DMS 273 treated with DMSO at 0.1 percent for 48 hours (cell line): ENCODE data around the gene ATG2A.
"Not testable (repeated sequence)": the region's sequence is repeated elsewhere in the genome, so short reads cannot be mapped to it uniquely, and the experiment has no call there.

Experiments used
- DNase-seq: peaks from one replicate; lab custom pipeline; 2025; lab: John Stamatoyannopoulos, UW

ATG2A gene

DNA sequence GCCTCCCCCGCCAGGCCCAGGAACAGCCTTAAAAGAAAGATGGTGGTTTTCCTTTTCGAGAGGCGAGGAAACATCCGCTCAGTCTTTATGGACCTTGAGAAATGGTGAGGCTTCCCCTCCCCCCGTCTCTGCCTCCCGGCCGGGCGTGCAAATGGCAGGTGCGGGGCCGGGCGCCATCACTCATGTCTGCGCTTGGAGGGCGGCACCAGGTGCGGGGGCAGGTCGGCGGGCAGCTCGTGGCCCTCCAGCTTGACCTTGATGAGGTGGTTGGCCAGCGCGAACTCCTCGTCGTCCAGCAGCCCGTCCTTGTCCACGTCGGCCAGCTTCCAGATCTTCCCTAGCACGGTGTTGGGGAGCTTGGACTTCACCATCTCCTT lies 62.9 kb downstream of the ATG2A start:
- DNase-seq = no peak

DNA sequence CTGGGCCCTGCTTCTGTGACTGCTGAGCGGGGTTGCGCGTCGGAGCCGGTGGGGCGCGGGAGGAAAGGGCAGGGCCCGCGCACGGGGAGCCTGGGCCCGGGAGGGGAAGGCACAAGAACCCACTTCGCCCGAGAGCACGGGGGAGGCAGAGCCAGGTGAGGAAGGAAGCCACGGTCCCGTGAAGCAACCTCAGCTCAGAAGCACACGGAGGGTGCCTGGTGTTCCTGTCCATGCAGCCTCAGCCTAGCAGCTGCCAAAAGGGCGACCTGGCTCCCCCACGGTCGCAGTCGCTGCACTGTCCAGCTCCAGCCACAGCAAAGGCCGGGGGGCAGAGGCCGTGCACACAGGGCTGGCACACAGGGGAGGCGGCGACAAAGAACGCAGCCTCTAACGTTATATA lies 63.3 kb downstream of the ATG2A start:
- no peak for DNase-seq

- no peak for DNase-seq
These were observed 64.1 kb downstream of the ATG2A start for GRCh38 chr11:64852804-64853509.

GRCh38 chr11:64851831-64852351 lies 65.1 kb downstream of the ATG2A start:
- no peak for DNase-seq

DNA sequence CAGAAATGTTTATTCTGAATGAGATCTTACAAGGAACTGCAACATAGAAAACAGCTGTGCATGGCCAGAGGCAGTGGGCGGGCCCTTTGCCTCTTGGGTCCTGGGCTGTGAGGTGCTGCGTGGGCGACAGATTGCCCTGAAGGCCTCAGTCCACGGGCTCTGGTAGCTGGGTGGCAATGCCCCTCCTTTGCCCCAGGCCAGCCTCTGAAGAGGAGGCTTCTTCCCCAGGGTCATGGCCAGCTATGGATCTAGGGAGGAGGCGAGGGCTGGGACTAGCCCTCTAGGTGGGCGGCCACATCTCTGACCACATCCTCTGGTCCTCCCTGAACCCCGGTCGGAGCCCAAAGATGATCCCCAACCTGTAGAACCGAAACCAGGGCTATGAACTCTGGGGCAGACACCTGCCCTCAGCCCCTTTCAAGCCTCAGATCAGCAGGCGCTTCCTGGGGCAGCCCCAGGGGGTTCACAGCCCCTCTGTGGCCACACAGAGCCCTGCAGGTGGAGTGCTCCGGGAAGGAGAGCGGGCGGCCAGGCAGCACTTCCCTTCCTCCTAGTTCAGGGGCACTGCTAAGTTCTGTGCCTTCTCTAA lies 65.9 kb downstream of the ATG2A start:
- DNase-seq = no peak

DNA sequence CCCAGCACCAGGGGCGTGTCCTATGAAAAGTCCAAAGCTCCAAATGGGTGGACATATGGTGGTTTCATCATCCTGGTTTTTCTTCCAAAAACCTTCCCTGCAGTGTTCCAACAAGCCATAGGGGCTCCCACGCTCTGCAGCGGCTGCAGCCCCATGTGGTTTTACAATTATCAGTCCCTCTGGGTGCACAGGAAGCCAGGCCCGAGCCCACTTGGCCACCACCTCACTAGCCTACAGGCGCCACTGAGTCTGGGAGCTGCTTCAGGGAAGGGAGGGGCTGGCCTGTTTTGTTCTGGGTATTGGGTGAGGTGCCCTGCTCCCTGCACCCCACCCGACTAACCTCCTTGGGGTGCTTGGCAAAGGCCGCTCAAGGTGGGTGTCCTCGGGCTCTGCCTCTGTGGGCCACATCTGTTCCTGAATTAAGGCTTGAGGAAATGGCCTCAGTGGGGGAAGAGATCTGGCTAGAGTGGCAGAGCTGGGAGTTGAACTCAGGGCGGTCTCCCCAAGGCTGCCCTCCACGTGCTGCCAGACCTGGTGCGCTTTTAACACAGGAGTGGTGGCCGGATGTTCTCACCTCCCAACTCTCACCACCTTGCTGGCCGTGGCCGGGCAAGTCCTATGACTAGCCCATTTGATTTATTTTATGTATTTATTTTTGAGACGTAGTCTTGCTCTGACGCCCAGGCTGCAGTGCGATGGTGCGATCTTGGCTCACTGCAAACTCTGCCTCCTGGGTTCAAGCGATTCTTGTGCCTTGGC lies 67.2 kb downstream of the ATG2A start:
- DNase-seq = peak; percentile 49

GRCh38 chr11:64848826-64849597 lies 68.0 kb downstream of the ATG2A start:
- no peak for DNase-seq

DNA sequence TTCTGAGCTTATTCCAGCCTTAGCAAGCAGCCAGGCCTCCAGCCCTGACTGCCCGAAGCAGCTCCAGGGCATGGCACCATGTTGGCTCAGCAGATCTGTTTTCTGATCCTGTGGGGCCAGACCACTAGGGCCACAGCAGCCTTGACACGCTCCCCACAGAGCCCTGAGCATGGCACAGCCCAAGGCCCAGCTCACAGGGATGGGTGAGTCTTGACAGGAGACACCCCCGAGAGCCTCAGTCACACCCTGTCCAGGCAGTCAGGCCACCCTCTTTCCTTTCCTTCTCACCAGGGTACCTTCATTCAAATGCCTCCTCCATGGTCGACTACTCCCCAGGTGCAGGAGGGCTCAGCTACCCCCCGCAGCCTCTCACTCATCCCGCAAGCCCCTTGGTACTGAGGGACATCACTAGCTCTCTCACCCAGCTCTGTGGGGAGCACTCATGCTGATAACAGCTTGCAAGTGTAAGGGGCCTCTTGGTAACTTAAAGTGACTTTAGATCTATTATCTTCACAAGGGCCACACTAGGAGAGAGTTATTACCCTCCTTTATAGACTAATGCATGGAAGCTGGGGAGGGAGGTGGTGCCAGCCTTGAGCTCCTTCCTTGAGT lies 68.7 kb downstream of the ATG2A start:
- DNase-seq = no peak

DNA sequence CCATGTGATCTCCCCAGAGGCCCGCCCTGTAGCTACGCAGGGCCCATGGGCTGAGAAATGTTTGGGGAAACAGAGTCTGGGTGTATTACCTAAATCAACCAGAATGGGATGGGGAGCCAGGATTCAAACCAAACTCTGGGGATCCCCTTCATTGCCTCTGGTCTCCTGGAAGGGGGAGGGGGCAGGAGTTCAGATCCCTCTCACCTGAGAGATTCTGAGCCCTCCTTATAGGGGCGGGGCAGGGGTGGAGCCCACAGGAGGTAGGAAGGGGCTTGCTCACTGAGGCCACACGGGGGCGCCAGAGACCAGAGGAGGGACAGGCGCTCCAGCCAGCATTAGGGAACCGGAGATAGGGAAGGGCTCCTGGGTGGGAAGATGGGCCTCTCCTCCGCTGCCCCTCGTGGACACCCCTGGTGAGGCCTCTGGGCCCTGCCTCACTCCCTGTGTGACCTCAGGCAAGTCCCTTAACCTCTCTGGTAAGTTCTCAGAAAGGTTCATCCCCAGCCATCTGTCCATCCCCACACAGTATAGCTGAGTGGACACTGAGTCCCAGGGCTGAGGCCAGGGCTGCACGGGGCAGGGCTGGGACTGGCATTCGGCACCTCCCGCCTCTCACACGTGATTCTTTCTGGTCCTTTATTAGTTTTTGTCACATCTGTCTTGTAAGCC lies 69.9 kb downstream of the ATG2A start:
- DNase-seq = peak; percentile 38

DNA sequence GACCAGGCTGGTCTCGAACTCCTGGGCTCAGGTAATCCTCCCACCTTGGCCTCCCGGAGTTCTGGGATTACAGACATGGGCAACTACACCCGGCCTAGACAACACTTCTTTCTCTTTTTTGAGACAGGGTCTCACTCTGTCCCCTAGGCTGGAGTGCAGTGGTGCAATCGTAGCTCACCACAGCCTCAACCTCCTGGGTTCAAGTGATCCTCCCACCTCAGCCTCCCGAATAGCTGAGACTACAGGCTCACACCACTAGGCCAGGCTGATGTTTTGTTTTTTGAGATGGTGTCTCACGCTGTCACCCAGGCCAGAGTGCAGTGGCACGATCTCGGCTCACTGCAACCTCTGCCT lies 71.3 kb downstream of the ATG2A start:
- not testable (repeated sequence) for DNase-seq

DNA sequence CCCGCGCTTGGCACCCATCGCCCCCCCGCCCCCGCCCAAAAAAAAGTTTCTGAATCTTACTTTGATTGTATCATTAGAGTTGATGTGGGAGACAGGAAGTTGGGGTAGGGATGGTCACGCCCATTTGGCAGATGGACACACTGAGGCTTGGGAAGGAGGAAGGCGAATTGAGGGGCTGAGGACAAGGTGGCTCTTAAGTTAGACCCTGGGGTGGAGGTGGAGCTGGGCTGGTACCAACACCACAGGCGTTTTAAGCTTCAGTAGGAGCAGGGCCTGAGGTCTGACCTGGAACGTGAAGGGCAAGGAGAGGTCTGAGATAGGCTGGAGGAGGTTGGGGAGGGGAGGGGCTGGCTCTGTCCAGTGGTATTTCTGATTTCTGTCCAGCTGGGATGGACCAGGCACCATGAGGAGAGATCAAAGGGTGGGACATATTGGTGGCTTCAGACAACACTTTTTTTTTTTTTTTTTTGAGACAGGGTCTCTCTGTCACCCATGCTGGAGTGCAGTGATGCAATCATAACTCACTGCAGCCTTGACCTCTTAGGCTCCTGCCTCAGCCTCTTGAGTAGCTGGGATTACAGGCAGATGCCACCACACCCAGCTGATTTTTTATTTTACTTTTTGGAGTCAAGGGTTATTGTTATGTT lies 71.8 kb downstream of the ATG2A start:
- DNase-seq = no peak
